ENCODE measurements around the gene GAS2L2.
"Not testable (repeated sequence)": the region's sequence is repeated elsewhere in the genome, so short reads cannot be mapped to it uniquely, and the experiment has no call there.

GAS2L2 gene

DNA sequence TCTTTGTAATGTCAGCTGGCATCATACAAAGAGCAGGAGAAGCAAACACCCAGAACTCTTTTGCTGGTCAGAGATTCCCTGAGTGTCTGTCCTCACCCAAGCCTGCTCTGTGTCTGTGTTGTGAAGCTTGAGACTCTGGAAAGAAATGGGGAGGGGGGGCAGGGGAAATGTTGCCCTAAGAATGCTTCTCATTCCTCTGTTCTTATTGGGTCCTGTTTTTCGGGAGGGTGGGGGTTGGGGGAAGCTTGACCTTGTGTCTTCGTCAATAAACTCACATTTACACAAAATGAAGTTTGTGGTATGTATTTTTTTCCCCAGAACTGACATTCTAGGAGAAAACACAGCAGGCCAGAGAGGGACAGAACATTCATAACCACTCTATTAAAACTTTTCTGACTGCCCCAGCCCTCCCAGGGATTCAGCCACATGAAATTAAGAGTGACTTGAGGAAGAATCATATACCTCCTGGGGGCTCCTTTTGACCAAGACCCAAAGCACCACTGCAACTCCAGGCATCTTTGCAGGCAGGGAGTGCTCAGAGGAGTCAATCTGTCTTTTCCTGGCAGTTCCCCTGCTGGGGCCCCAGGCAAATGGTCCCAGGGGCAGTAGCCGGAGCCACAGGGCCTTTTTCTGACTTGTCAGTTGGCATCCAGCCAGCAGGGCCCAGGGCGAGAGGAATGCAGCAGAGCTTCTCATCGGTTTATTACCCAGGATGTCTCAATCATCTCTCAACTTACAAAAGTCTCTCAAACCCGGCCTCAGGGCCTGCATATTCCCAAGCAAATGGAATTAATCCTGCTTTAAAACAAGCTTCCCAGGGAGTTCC, 26.7 kb downstream of the GAS2L2 start:
- no peak for DNase-seq

DNA sequence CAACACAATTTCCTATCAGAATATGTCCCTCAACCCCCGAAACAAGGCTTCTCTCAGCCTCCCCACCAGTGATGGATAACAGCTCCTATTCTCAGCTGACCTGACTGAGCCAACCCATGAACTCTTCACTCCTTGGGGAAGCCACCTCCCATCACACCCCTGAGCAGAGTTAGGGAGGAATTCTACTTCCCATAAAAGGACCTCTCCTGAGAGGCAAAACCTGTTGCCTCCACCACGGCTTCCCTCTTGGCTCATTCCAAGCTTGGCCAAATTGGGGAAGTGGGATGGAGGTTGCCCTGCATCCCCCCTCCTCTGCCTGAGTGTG, 27.3 kb downstream of the GAS2L2 start:
- DNase-seq: no peak

DNA sequence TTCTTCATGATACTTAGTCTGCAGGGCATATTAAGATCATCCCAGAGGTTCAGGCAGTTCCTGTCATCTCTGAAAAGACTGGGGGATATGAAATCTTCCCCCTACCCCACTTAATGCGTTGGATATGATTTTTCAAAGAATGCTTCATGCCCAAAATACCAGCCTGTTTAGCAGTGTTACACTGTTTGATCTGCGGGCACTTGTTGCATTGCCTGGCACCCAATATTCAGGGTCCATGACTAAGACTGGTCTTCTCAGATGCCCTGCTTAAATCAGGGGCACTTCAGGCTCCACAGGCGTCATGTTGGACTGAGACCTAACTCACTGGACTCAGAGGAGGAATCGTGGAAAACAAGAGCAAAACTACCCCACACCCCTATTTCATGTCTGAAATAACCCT, 28.0 kb downstream of the GAS2L2 start:
- DNase-seq: no peak

DNA sequence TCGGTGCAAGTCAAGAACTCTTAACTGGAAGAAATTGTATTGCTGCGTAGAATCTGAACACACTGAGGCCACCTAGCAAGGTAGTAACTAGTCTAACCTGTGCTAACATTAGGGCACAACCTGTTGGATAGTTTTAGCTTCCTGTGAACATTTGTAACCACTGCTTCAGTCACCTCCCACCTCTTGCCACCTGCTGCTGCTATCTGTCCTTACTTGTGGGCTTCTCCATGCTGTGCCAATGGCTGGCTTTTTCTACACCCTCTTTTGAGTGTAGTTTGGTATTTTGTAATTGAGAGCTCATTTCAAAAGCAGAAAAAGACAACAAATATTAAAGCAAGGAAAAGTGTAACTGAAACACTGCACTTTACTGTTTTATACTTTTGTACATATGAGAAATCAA, 29.3 kb downstream of the GAS2L2 start:
- no peak for DNase-seq

DNA sequence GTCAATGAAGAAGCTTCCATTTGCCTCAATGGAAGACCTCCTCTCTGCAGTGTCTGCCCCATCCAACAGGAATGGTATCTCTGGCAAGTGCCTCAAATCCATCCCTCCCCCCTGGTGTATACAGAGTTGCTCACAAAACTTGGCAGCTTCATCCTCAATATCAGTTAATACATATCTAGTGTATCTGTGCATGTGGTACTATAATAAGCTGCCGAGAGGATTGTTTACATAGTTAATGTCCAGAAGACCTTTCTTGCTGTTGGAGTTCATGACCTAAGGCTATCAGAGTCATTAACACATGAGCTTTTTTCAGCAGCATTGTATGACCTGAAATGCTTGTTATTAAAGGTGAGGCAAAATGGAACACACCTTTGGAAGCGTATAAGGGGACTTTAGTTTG, 35.6 kb downstream of the GAS2L2 start:
- no peak for DNase-seq

DNA sequence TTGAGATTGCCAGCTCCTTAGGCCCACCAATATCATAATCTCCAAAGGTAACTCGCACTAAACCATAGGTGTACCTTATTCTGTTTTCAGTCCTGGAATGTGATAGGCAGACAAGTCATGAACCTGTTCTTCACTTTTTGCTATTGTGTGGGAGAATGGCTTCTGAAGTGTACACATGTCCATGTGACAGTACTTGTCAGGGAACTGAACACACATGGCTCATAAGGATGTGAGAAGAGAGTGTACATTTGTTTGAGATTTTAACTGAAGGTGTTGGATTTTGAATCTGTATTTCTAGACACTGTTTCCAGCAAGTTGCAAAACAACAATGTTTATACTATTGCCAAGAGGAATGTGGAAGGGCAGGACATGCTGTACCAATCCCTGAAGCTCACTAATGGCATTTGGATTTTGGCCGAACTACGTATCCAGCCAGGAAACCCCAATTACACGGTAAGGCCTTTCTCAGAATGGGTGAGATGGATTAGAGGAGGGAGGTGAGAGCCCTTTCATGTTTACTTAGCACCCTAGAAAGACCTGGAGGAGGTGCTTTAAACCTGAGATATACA, 36.1 kb downstream of the GAS2L2 start:
- DNase-seq: no peak

DNA sequence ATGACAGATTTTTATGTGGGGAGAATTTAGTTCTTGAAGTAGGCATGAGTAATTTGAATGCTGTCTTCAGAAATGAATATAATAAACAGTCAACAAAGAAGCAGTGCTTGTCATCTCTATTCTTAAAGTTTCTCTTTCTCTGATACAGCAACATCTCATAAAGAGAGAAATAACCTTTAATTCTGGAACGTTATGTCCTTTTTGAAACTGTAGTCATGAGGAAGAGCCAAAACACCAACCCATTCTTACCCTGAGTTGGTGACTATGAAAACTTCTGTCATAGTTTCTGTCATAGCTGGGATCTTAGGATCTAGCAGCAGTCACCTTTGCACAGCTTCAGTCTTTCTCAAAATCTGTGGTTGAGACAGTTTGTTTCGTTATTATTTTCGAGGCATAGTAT, 36.9 kb downstream of the GAS2L2 start:
- DNase-seq: no peak

DNA sequence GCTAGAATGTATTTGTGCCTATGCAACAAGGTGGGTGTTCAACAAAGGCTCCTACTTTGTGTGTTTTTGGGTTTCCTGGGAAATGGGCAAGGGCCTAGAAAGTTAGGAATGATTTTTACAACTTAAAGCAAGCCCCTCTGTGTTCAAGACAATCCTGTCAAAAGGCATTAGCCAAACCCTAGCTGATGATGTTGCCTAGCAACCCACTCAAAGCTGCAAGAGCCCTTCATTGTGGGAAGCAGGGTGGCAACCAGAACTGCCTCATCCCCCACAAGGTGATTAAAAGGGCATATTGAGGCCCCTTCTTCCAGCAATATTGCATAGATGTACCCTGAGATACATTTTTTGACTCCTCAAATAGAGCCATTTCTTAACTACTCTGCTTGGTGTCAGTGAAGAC, 37.6 kb downstream of the GAS2L2 start:
- DNase-seq: no peak

DNA sequence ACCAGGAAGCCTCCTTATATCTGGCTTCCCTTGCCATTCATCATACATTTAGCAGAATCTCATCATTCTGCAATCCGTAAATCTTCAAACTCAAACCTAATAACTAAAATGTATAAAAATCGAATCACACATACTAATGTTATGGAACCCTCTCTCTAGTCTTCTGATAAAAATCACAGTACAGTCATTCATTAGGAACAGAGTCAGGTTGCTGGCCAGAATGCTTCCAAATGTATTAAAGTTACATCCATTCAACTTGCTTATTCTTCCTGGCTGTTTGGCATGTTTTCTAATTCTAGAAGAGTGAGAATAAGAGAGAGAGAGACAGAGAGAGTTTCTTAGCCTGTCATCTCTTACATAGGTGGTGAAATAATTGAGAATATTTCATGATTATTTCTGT, 38.1 kb downstream of the GAS2L2 start:
- DNase-seq: no peak

DNA sequence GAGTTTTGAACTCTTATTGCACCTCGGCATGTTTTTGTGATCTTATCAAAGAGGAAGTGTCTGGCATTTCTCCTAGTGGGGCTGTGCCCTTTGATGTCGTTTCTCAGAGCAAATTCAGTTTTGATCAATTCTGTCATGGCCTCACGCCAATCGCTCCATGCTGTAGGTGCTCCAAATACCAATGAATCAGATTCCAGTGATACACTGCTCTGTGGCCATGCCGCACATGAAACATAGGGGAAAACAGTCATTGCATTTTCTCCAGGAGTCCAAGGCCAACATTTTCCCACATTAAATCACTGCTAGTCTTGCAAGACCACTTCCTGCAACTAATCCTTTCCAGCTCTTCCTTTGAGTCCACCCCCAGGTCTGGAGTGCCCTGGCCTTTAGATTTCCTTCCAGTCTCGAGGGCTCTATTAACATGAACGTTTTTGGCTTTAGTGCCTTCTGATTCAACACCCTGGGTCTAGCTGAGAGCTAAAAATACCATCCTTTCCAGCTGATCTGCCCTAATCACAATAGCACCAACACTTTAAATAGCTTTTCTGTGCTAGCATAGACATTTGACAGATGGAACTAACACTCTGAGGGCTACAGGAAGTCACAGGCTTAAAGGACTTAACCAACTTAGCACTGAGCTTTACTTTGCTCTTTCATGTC, 39.8 kb downstream of the GAS2L2 start:
- DNase-seq: no peak

DNA sequence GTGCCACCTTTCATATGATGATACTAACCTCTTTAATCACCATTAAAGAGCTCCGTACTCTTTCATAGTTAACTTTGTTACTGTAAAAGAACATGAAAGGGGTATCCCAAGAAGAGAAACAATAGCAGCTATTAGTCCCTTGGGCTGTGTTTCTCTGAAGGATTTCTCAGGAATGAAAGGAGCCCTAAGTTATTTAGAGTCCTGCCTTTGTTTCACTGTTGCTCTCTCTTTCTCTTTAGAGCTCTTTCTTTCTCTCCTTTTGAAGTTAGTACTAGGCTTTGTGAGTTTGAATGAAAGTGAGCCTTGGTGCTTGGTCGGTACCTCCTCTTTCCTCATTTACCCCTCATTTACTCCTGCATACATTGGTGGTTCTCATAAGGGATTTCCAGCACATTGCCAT, 42.1 kb downstream of the GAS2L2 start:
- no peak for DNase-seq

DNA sequence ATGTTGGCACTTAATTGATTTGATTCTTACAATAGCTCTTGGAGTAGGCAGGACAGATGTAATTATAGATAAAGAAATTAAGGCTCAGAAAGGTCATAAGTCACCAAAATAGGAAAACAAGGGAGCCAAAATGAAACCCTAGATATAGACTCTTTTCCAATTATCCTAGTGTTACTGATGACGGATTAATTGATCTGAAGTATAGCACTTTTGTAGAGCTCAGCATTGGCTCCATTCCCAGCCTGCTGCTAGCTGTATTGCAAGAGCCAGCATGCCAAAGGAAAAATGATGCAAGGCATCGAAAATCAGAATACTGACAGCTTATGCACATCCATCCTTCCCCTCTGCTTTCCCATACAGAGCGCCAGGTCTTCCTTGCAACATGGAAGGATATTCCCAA, 43.2 kb downstream of the GAS2L2 start:
- DNase-seq: peak; percentile 61

DNA sequence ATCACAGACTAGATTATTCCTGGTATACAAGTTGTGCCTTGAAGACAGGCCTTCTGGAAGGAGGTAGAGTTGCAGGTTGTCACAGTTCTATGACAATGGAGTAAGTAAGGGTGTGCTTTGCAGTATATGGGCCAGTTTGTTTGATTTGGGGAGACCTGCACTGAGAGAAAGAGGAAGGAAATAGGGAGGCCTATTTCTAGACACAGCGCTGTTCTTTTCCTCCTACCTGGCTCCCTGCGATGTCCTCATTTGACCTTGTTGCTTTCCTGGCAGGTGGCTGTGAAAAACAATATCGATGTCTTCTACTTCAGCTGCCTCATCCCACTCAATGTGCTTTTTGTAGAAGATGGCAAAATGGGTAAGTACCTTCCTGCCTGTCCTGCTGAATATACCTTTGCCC, 44.1 kb downstream of the GAS2L2 start:
- DNase-seq: no peak

DNA sequence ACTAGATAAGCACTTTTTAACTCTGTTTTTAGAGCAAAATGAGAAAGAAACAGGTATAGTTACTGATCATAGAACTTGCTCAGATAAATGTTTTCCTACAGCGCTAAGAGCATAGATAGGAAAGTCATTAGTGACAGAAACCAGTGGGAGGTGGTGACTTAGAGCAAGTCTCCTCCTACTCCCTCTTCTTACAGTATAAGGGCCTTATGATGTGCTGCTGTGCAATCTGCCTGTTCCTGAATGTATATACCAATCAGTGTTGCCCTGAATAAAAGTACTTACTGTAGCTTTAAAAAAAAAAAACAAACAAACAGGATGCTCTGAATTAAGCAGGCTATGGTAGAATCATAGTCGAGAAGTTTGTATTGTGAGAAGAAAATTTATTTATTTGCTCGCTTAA, 44.9 kb downstream of the GAS2L2 start:
- DNase-seq: no peak

DNA sequence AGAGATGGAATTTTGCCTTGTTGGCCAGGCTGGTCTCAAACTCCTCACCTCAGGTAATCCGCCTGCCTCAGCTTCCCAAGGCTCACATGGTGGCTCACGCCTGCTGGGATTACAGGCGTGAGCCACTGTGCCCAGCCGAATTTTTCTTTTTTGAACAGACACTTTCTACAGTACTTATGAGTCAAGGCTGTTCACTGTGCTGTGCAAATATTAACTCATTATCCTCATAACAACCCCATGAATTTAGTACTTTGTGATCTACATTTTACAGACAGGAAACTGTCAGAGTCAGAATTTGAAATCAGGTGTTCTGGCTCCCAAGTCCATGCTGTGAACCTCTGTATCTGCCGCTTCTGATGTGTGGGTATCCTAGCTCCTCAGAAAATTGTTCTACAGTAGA, 47.3 kb downstream of the GAS2L2 start:
- DNase-seq: no peak

DNA sequence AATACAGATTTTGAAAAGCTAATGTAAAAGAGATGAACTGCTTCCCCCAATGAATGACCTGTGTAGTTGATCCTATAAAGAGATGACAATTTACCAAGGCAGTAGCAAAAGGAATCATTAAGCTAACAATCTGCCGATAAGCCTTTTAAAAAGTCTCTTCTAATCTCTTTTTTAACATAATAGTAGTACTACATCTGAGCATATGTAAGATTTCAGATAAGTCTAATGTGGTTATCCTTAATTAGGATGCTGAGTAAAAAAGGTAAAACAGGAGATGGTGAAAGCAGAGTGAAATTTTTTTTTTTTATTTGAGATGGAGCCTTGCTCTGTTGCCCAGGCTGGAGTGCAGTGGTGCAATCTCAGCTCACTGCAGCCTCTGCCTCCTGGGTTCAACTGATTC, 47.8 kb downstream of the GAS2L2 start:
- no peak for DNase-seq

DNA sequence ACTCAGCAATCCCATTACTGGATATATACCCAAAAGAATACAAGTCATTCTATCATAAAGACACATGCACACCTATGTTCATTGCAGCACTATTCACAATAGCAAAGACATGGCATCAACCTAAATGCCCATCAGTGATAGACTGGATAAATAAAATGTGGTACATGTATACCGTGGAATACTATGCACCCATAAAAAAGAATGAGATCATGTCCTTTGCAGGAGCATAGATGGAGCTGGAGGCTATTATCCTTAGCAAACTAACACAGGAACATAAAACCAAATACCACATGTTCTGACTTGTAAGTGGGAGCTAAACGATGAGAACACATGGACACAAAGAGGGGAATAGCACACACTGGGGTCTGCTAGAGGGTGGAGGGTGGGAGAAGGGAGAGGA, 49.7 kb downstream of the GAS2L2 start:
- not testable (repeated sequence) for DNase-seq

DNA sequence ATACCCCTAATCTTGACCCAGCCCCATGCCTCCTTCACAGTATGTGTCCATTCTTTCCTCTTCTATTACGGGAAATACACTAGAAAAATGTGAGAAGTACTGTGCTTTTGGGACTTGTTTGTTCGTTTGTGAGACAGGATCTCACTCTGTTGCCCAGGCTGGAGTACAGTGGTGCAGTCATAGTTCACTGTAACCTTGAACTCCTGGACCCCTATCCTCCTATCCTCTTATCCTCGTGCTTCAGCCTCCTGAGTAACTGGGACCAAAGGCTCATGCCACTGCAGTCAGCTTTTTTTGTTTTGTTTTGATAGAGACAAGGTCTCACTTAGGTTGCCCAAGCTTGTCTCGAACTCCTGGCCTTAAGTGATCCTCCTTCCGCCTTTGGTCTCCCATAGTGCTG, 51.5 kb downstream of the GAS2L2 start:
- no peak for DNase-seq

DNA sequence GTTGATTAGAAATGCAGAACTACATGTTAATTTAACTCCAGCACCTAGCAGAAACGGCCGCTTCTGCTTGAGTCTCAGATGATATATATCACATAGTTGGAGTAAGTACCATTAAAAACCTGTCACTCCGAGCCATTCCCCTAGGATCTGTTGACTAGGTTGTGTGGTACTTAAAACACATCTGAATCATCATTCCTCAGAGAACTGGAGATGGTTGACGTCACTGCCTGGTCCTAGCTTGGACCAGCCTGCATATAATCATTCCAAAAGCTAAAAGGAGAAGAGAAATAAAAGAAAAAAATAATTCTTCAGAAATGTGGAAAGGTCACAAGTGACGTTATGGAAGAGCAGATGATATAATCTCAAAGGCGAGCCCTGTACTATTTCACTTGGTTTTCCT, 52.9 kb downstream of the GAS2L2 start:
- no peak for DNase-seq

DNA sequence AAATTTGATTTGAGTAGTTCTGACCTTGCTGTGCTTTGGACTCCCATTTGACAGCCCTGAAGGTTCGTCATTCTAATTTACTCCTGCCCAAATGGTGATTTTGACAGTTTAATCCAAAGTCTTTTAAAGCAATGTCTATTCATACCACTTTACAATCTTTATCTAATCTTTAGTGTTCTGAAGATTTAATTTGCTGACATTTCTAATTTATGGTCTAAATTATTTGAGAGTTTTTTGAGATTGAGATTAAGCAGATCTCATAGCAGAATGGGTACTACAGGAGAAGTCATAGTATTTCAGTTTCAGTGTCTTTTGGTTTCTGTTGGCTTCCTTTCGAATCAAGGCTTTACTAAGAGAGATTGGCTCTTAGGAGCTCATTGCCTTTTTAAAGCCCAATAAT, 54.2 kb downstream of the GAS2L2 start:
- no peak for DNase-seq

DNA sequence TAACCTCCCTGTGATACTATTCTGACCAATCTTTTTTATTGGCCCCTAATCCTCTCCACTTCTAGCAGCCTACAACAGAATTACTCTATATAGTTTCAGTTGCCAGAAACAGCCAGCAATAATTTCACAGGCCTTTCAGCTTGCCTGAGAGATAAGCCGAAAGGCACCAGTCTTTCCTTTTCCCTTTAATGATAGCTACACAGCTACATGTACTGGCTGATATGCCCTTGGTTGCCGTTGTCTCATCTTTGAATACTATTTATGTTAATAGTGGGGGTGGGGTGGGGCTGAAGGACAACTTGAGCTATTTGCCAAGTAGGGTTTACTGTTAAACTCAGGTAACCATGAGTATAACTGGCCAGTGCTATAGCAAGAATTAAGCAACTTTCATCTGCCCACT, 57.4 kb downstream of the GAS2L2 start:
- no peak for DNase-seq

DNA sequence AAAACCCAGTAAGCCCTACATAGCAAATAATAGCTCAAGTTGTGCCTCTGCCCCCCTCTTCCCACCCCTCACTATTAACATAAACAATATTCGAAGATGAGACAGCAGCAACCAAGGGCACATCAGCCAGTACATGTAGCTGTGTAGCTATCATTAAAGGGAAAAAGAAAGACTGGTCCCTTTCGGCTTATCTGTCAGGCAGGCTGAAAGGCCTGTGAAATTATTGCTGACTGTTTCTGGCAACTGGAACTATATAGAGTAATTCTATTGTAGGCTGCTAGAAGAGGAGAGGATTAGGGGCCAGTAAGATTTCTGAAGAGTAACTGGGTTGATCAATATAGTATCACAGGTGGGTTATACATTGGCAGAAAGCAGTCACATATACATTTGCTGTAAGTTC, 58.1 kb downstream of the GAS2L2 start:
- DNase-seq: no peak

Data from NCI-H1694 (cell line).